NCI-H2171 treated with DMSO at 0.1 percent for 48 hours (cell line): Measurements from ENCODE around the gene HMOX1.
"Not testable (repeated sequence)": the region's sequence is repeated elsewhere in the genome, so short reads cannot be mapped to it uniquely, and the experiment has no call there.

ENCODE experiments used
- DNase-seq: peaks from one replicate; lab custom pipeline; 2025; lab: John Stamatoyannopoulos, UW

The HMOX1 gene

GRCh38 chr22:35380013-35380412 is 883 bp upstream of the HMOX1 start:
- DNase-seq, result no peak

GRCh38 chr22:35381424-35382009 is 621 bp downstream of the HMOX1 start:
- no peak for DNase-seq

- no peak for DNase-seq
Observed at GRCh38 chr22:35383679-35384071, 2.8 kb downstream of the HMOX1 start.

- no peak for DNase-seq
Observed at GRCh38 chr22:35384527-35384926, 3.6 kb downstream of the HMOX1 start.

- DNase-seq, result no peak
Observed at GRCh38 chr22:35384975-35385588, 4.2 kb downstream of the HMOX1 start.

GRCh38 chr22:35386670-35387288 is 5.9 kb downstream of the HMOX1 start:
- no peak for DNase-seq

- DNase-seq, result no peak
Observed at GRCh38 chr22:35390933-35391332, 10.0 kb downstream of the HMOX1 start.

GRCh38 chr22:35392357-35392756 is 11.5 kb downstream of the HMOX1 start:
- no peak for DNase-seq

- DNase-seq, result no peak
Observed at GRCh38 chr22:35393116-35394010, 12.5 kb downstream of the HMOX1 start.

- no peak for DNase-seq
Observed at GRCh38 chr22:35394011-35394312, 13.1 kb downstream of the HMOX1 start.

GRCh38 chr22:35394810-35395563 is 14.1 kb downstream of the HMOX1 start:
- DNase-seq, result no peak

- not testable (repeated sequence) for DNase-seq
Observed at GRCh38 chr22:35396622-35397021, 15.7 kb downstream of the HMOX1 start.

- no peak for DNase-seq
Observed at GRCh38 chr22:35397095-35397904, 16.4 kb downstream of the HMOX1 start.

GRCh38 chr22:35398591-35398973 is 17.7 kb downstream of the HMOX1 start:
- no peak for DNase-seq

- DNase-seq, result no peak
Observed at GRCh38 chr22:35399114-35399677, 18.3 kb downstream of the HMOX1 start.

GRCh38 chr22:35399678-35400500 is 19.0 kb downstream of the HMOX1 start, which contains the start of gene MCM5:
Gene MCM5, plus strand, starts transcription at chr22:35400140. Its CDS starts 299 bp downstream, at chr22:35400439.
- peak; percentile 98 for DNase-seq

- DNase-seq, result no peak
Observed at GRCh38 chr22:35400501-35400790, 19.6 kb downstream of the HMOX1 start.

GRCh38 chr22:35401863-35402262 is 21.0 kb downstream of the HMOX1 start:
- no peak for DNase-seq

GRCh38 chr22:35403356-35403755 is 22.5 kb downstream of the HMOX1 start:
- no peak for DNase-seq

- DNase-seq, result no peak
Observed at GRCh38 chr22:35404176-35404575, 23.3 kb downstream of the HMOX1 start.
